HCT116 (cell line): ENCODE measurements around the gene CSH2. TPM values are rescaled to one million over a fixed set of nuclear protein-coding genes. Genes with fewer than 3 reads are reported as not detected.

Experiments
- ATAC-seq: fragments of 200-7000 bp; cut with Tn5 transposase; 2 replicates; pipeline ENCODE4 v1.9.1; 2020; ENCODE audit warnings: mild to moderate bottlenecking, moderate library complexity
- BruUV-seq: library from RNA; stranded (reverse); fragments of 400-500 nt; replicated peaks from 2 replicates; lab custom pipeline; 2021; lab: Mats Ljungman, UMichigan
- CTCF ChIA-PET: fragments of 300-600 bp; sonication (Branson Sonifier 250); formaldehyde crosslinking; loops from one replicate; lab custom pipeline; 2021; ENCODE audit warnings: antibody characterized with exemption; lab: Charles Lee
- POLR2A ChIA-PET: fragments of 300-600, 350-600 bp; sonication (Branson Sonifier 250); formaldehyde crosslinking; loops from one replicate; lab custom pipeline; 2021; ENCODE audit warnings: antibody characterized with exemption; lab: Charles Lee
- RAD21 ChIA-PET, 2 experiments: fragments of 300-600 bp; sonication (Branson Sonifier 250); formaldehyde crosslinking; loops; one replicate each; lab custom pipeline; 2023; ENCODE audit warnings: low total read pairs in 2 of 2; ENCODE audit not compliant: uncharacterized antibody in 2 of 2, unreplicated experiment in 2 of 2, low non-redundant PET in 1 of 2; lab: Charles Lee
- DNase-seq: peaks from one replicate; pipeline ENCODE4 v3.0.0-alpha.2; 2010; ENCODE audit warnings: low read depth, low spot score
- H2AFZ ChIP-seq: fragments of 200-600 bp; shearing (Covaris generic), sonication (generic); 2 replicates; pipeline ENCODE4 v1.6.1; 2017; ENCODE audit warnings: low read depth, mixed run types, mixed read lengths, antibody characterized with exemption, low read length; ENCODE audit not compliant: poor library complexity, severe bottlenecking
- H3K27ac ChIP-seq: 2 replicates; pipeline ENCODE4 v1.5.1; 2012; ENCODE audit warnings: low read depth, low read length
- H3K27me3 ChIP-seq: fragments of 200-600 bp; sonication (generic); 2 replicates; pipeline ENCODE4 v1.6.1; 2016; ENCODE audit warnings: mixed run types, low read length, mixed read lengths; ENCODE audit not compliant: insufficient read depth
- H3K36me3 ChIP-seq, 2 experiments: fragments of 200-500 bp in 1 of 2; fragments of 200-600 bp in 1 of 2; sonication (Bioruptor generic) in 1 of 2; sonication (generic) in 1 of 2; 2 replicates each; pipeline versions ENCODE4 v1.5.1 to v1.6.1; 2014 to 2016; ENCODE audit warnings: low read length in 2 of 2, inconsistent platforms in 1 of 2, mixed read lengths in 1 of 2, mixed run types in 1 of 2; ENCODE audit not compliant: insufficient read depth in 2 of 2, control insufficient read depth in 1 of 2
- H3K4me1 ChIP-seq, 2 experiments: fragments of 200-600 bp in 1 of 2; sonication (generic) in 1 of 2; 2 replicates each; pipeline versions ENCODE4 v1.5.1 to v1.6.1; 2012 to 2017; ENCODE audit warnings: low read length in 2 of 2, inconsistent platforms in 1 of 2, mild to moderate bottlenecking in 1 of 2, mixed read lengths in 1 of 2, mixed run types in 1 of 2, moderate library complexity in 1 of 2; ENCODE audit not compliant: insufficient read depth in 2 of 2, control insufficient read depth in 1 of 2
- H3K4me2 ChIP-seq: fragments of 200-600 bp; sonication (generic); 2 replicates; pipeline ENCODE4 v1.6.1; 2017; ENCODE audit warnings: mixed run types, low read length, mixed read lengths
- H3K4me3 ChIP-seq, 2 experiments: fragments of 200-600 bp in 1 of 2; sonication (generic) in 1 of 2; replicated peaks in 1 of 2; 2 replicates each; pipeline ENCODE4 v1.5.1; 2011 to 2016; ENCODE audit warnings: low read length in 2 of 2, control low read depth in 1 of 2, low read depth in 1 of 2, mild to moderate bottlenecking in 1 of 2, mixed read lengths in 1 of 2, mixed run types in 1 of 2
- H3K79me2 ChIP-seq: fragments of 200-600 bp; sonication (generic); 2 replicates; pipeline ENCODE4 v1.6.1; 2017; ENCODE audit warnings: mild to moderate bottlenecking, mixed run types, low read length, moderate library complexity, mixed read lengths; ENCODE audit not compliant: insufficient read depth
- H3K9ac ChIP-seq: fragments of 200-600 bp; sonication (generic); 2 replicates; pipeline ENCODE4 v1.6.1; 2016; ENCODE audit warnings: low read length, mixed read lengths
- H3K9me2 ChIP-seq: fragments of 200-600 bp; sonication (generic), shearing (Covaris generic); 2 replicates; pipeline ENCODE4 v1.6.1; 2017; ENCODE audit warnings: mixed run types, mild to moderate bottlenecking, moderate library complexity; ENCODE audit not compliant: insufficient read depth
- H3K9me3 ChIP-seq, 2 experiments: fragments of 200-500 bp in 1 of 2; fragments of 200-600 bp in 1 of 2; sonication (Bioruptor generic) in 1 of 2; sonication (generic) in 1 of 2; 2 replicates each; pipeline ENCODE4 v1.6.1; 2014 to 2017; ENCODE audit warnings: low read length in 2 of 2, mixed read lengths in 2 of 2, inconsistent platforms in 1 of 2, low read depth in 1 of 2, mild to moderate bottlenecking in 1 of 2, mixed run types in 1 of 2, moderate library complexity in 1 of 2; ENCODE audit not compliant: control insufficient read depth in 1 of 2, insufficient read depth in 1 of 2
- H4K20me1 ChIP-seq: fragments of 200-600 bp; sonication (generic), shearing (Covaris generic); 2 replicates; pipeline ENCODE4 v1.6.1; 2017; ENCODE audit warnings: mixed run types, mild to moderate bottlenecking, moderate library complexity; ENCODE audit not compliant: insufficient read depth
- CEBPB ChIP-seq: IDR thresholded peaks from 2 replicates; pipeline ENCODE4 v1.6.1; 2012; ENCODE audit warnings: low read depth
- ELF1 ChIP-seq: IDR thresholded peaks from 2 replicates; pipeline ENCODE4 v1.6.1; 2012; ENCODE audit warnings: low read depth, borderline replicate concordance
- EZH2 ChIP-seq: fragments of 200-600 bp; sonication (generic); IDR thresholded peaks from 2 replicates; pipeline ENCODE4 v1.6.1; 2017; ENCODE audit warnings: antibody characterized with exemption, mixed run types
- JUND ChIP-seq: IDR thresholded peaks from 2 replicates; pipeline ENCODE4 v1.6.1; 2012
- POLR2A ChIP-seq: IDR thresholded peaks from 2 replicates; pipeline ENCODE4 v1.7.0; 2011; ENCODE audit warnings: borderline replicate concordance; ENCODE audit not compliant: insufficient read depth, insufficient read length; ENCODE audit errors: extremely low read depth
- POLR2AphosphoS5 ChIP-seq: IDR thresholded peaks from 2 replicates; pipeline ENCODE4 v1.6.1; 2011; ENCODE audit warnings: mild to moderate bottlenecking, low read depth, low read length, moderate library complexity
- RAD21 ChIP-seq: IDR thresholded peaks from 2 replicates; pipeline ENCODE4 v1.6.1; 2012; ENCODE audit warnings: low read depth, mild to moderate bottlenecking
- SRF ChIP-seq: IDR thresholded peaks from 2 replicates; pipeline ENCODE4 v1.6.1; 2012; ENCODE audit warnings: low read depth
- TCF7L2 ChIP-seq: IDR thresholded peaks from 2 replicates; pipeline ENCODE4 v1.7.0; 2011; ENCODE audit warnings: borderline replicate concordance, inconsistent platforms; ENCODE audit not compliant: insufficient read depth, insufficient read length; ENCODE audit errors: extremely low read depth
- YY1 ChIP-seq: IDR thresholded peaks from 2 replicates; pipeline ENCODE4 v1.6.1; 2011; ENCODE audit warnings: low read length, low read depth, moderate library complexity, mild to moderate bottlenecking; ENCODE audit not compliant: insufficient replicate concordance; ENCODE audit errors: extremely low read depth
- ZFX ChIP-seq: fragments of 450-650 bp; IDR thresholded peaks from 2 replicates; pipeline ENCODE4 v1.6.1; 2017
- ZNF274 ChIP-seq: fragments of 200-500 bp; sonication (Bioruptor generic); IDR thresholded peaks from 2 replicates; pipeline ENCODE4 v1.6.1; 2014; ENCODE audit warnings: mild to moderate bottlenecking, low read depth, low read length, inconsistent platforms
- intact Hi-C: fragments of 100-400 bp; cut with micrococcal nuclease; formaldehyde crosslinking; loops from 2 replicates; pipeline ENCODE4 v1.10.0; 2022
- total RNA-seq: library from RNA; stranded (reverse); gene quantifications from one replicate; pipeline ENCODE4 v1.2.1, GENCODE V29; 2021; ENCODE audit not compliant: unreplicated experiment
- TF ChIP-seq, protein P1 (sequence below): IDR thresholded peaks from 2 replicates; pipeline ENCODE4 v1.6.1; 2011; ENCODE audit warnings: mild to moderate bottlenecking, low read length, moderate library complexity; ENCODE audit not compliant: insufficient replicate concordance; ENCODE audit errors: extremely low read depth
- TF ChIP-seq, protein P2 (sequence below): IDR thresholded peaks from 2 replicates; pipeline ENCODE4 v1.6.1; 2012

The CSH2 gene
- total RNA-seq, 1 experiment from 2014 or later = not detected

DNA sequence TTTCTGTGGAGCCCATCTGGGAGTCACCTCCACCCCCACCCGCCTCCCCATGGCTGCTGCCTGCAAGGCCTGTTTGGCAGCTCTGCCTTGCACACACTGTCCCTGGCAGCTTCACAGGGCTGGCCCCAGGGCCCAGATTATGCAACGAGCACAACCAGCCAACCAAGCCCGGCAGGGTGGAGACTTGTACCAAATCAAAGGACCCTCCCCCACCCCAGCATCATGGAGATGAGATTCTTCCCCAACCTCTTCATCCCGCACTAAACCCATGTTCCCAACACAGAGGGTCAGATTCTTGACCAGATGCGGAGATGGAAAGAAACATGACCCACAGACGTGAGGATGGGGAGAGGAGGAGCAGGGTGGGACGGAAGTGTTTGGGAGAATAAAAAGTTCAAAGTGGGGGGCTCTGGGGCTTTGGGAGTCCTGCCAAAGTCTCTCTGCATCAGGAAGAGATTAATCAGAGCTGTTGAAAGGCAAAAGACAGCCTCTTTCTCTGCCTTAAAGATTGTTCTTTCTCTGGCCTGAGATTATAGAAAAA, 34.8 kb downstream of the CSH2 start:
- Histone ChIP-seq H3K9me2 (no peaks in the 10 kb centered on the region), H3K4me1 (peaks cover 34 to 47% of the 10 kb centered on the region in 2 experiments), H3K27me3 (no peaks in the 10 kb centered on the region), H4K20me1 (no peaks in the 10 kb centered on the region), H3K36me3 (peaks cover 15 to 36% of the 10 kb centered on the region in 2 experiments), H3K27ac (peak overlapping the region; percentile 51), H3K9ac (peak overlapping the region; percentile 54), H3K79me2 (peaks cover 67% of the 10 kb centered on the region), H2AFZ (no peak overlapping the region), H3K4me3 (peak overlapping the region; percentile 16 to 21; a peak in 3 of 4 replicates), H3K4me2 (peak overlapping the region; percentile 47), H3K9me3 (no peaks in the 10 kb centered on the region)
- CTCF ChIA-PET = no interaction called here
- no peak for DNase-seq
- TF ChIP-seq ZNF274 = no peak
- TF ChIP-seq JUND = no peak
- no peak for TF ChIP-seq POLR2A
- TF ChIP-seq, protein P1, sequence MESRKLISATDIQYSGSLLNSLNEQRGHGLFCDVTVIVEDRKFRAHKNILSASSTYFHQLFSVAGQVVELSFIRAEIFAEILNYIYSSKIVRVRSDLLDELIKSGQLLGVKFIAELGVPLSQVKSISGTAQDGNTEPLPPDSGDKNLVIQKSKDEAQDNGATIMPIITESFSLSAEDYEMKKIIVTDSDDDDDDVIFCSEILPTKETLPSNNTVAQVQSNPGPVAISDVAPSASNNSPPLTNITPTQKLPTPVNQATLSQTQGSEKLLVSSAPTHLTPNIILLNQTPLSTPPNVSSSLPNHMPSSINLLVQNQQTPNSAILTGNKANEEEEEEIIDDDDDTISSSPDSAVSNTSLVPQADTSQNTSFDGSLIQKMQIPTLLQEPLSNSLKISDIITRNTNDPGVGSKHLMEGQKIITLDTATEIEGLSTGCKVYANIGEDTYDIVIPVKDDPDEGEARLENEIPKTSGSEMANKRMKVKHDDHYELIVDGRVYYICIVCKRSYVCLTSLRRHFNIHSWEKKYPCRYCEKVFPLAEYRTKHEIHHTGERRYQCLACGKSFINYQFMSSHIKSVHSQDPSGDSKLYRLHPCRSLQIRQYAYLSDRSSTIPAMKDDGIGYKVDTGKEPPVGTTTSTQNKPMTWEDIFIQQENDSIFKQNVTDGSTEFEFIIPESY = no peak
- TF ChIP-seq YY1 = no peak
- no peak for TF ChIP-seq ZFX
- no peak for TF ChIP-seq ELF1
- no peak for TF ChIP-seq CEBPB
- TF ChIP-seq RAD21 = no peak
- TF ChIP-seq TCF7L2 = no peak
- TF ChIP-seq EZH2 = no peak
- no peak for TF ChIP-seq SRF
- TF ChIP-seq, protein P2, sequence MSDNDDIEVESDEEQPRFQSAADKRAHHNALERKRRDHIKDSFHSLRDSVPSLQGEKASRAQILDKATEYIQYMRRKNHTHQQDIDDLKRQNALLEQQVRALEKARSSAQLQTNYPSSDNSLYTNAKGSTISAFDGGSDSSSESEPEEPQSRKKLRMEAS = no peak
- no peak for TF ChIP-seq POLR2AphosphoS5
- no TSS peak for BruUV-seq
- ATAC-seq = no peak
- RAD21 ChIA-PET = no interaction called here
- POLR2A ChIA-PET = interaction anchor here (0.6 to 2.1 kb wide), 6 partner anchors 9 to 160 kb away, joined by 3 to 7 read pairs (median 4); partner anchors contain the start of gene CCDC47
- intact Hi-C loops = loop anchor here (1.0 kb wide), 1 partner anchor 11 kb away; the partner anchor contains the start of genes FTSJ3 and PSMC5
